ENCODE results near the gene AKR1C1. TPM values are rescaled to one million over a fixed set of nuclear protein-coding genes. Genes with fewer than 3 reads are reported as not detected.
"Not testable (repeated sequence)": the region's sequence is repeated elsewhere in the genome, so short reads cannot be mapped to it uniquely, and the experiment has no call there.

AKR1C1 gene
- total RNA-seq, 1 donor from 2014 or later, result 3.7 TPM

- Mint-ChIP-seq H3K27me3 (ENCODE audit: low read depth) (no peaks in the 10 kb centered on the region), H3K9me3 (peaks cover 3% of the 10 kb centered on the region), H3K4me3 (no peak overlapping the region), H3K36me3 (ENCODE audit: low read depth) (no peaks in the 10 kb centered on the region), H3K27ac (ENCODE audit: unreplicated experiment) (no peak overlapping the region), H3K4me1 (no peaks in the 10 kb centered on the region)
- DNase-seq (ENCODE audit: low read depth, low spot score), result no peak
- TF ChIP-seq CTCF (conservative IDR thresholded peaks at IDR 0.05), result no peak
These were observed 21.5 kb upstream of the AKR1C1 start for GRCh38 chr10:4941540-4942330.

GRCh38 chr10:4942931-4943330 is 20.3 kb upstream of the AKR1C1 start:
- not testable (repeated sequence) for H3K9me3 Mint-ChIP-seq; H3K27ac Mint-ChIP-seq (ENCODE audit: unreplicated experiment); H3K36me3 Mint-ChIP-seq (ENCODE audit: low read depth); H3K27me3 Mint-ChIP-seq (ENCODE audit: low read depth); DNase-seq (ENCODE audit: low read depth, low spot score); H3K4me1 Mint-ChIP-seq; H3K4me3 Mint-ChIP-seq

GRCh38 chr10:4943416-4943815 is 19.8 kb upstream of the AKR1C1 start:
- H3K4me1 Mint-ChIP-seq; H3K27ac Mint-ChIP-seq (ENCODE audit: unreplicated experiment); H3K36me3 Mint-ChIP-seq (ENCODE audit: low read depth); DNase-seq (ENCODE audit: low read depth, low spot score); H3K9me3 Mint-ChIP-seq; H3K4me3 Mint-ChIP-seq; H3K27me3 Mint-ChIP-seq (ENCODE audit: low read depth): not testable (repeated sequence)

DNA sequence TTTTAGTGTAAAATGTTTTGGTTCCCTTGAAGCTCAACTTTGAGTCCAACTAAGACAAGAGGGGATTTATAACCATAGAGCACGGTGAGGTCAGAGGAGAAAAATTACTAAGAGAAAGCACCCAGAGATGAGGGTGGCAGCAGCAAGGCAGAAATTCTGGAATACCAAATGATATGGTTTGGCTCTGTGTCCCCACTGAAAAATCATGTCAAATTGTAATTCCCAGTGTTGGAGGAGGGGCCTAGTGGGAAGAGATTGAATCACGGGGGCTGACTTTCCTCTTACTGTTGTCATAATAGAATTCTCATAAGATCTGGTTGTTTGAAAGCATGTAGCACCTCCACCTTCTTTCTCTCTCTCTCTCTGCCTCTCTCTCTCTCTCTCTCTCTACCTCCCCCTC is 19.4 kb upstream of the AKR1C1 start:
- Mint-ChIP-seq H3K27me3 (ENCODE audit: low read depth) (no peaks in the 10 kb centered on the region), H3K27ac (ENCODE audit: unreplicated experiment) (no peak overlapping the region), H3K36me3 (ENCODE audit: low read depth) (no peaks in the 10 kb centered on the region), H3K9me3 (no peaks in the 10 kb centered on the region), H3K4me1 (no peaks in the 10 kb centered on the region), H3K4me3 (no peak overlapping the region)
- no peak for DNase-seq (ENCODE audit: low read depth, low spot score)
- no peak for TF ChIP-seq CTCF (conservative IDR thresholded peaks at IDR 0.05)

DNA sequence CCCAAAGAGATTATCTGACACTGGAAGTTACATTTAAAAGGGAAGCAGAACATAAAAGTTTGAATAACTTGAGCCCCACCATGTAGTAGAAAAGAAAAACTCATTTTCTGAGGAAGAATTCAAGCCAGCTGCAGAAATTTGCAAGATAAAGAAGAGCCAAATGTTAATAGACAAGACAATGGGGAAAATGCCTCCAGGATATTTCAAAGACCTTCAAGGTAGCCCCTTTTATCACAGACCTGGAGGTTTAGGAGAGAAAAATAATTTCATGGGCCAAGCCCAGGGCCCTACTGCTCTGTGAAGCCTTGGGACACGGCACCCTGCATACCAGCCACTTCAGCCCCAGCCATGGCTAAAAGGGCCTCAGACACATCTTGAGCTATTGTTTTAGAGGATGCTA is 18.4 kb upstream of the AKR1C1 start:
- Mint-ChIP-seq H3K27me3 (ENCODE audit: low read depth) (no peaks in the 10 kb centered on the region), H3K9me3 (peaks cover under 1% of the 10 kb centered on the region), H3K4me1 (no peaks in the 10 kb centered on the region), H3K27ac (ENCODE audit: unreplicated experiment) (no peak overlapping the region), H3K36me3 (ENCODE audit: low read depth) (no peaks in the 10 kb centered on the region), H3K4me3 (no peak overlapping the region)
- no peak for TF ChIP-seq CTCF (conservative IDR thresholded peaks at IDR 0.05)
- no peak for DNase-seq (ENCODE audit: low read depth, low spot score)

DNA sequence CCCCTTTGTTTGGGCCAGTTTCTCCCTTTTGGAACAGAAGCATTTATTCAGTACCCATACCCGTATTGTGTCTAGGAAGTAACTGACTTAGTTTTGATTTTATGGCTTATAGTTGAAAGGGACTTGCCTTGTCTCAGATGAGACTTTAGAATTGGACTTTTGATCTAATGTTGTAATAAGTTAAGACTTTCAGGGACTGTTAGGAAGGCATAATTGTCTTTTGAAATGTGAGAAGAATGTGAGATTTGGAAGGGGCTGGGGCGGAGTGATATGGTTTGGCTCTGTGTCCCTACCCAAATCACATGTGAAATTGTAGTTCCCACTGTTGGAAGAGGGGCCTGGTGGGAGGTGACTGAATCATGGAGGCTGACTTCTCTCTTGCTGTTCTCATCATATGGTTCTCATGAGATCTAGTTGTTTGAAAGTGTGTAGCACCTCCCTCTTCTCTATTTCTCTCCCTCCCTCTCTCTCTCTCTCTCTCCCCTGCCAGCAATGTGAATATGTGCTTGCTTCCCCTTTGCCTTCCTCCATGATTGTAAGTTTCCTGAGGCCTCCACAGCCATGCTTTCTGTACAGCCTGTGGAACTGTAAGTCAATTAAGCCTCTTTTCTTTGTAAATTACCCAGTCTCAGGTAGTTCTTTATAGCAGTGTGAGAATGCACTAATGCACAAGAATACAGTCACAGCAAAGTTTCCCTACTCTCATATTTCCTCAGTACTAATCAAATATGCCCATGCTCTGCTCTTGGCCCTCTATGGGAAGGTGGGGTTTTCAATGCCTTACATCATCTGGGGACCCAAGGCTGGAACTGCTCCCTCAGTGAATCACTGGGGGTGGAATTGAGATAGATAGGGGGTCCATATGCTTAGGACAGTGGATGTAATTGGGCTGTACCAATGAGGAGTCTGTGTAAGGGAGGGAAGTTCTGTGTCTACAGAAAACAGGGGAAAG is 17.2 kb upstream of the AKR1C1 start:
- Mint-ChIP-seq H3K27ac (ENCODE audit: unreplicated experiment) (no peak overlapping the region), H3K9me3 (peaks cover 5% of the 10 kb centered on the region), H3K4me1 (no peaks in the 10 kb centered on the region), H3K4me3 (no peak overlapping the region), H3K36me3 (ENCODE audit: low read depth) (no peaks in the 10 kb centered on the region), H3K27me3 (ENCODE audit: low read depth) (no peaks in the 10 kb centered on the region)
- DNase-seq (ENCODE audit: low read depth, low spot score), result no peak
- TF ChIP-seq CTCF (conservative IDR thresholded peaks at IDR 0.05), result no peak
